ELR (cell line): ENCODE results near the gene ACAP1.
"Not testable (repeated sequence)": the region's sequence is repeated elsewhere in the genome, so short reads cannot be mapped to it uniquely, and the experiment has no call there.

ENCODE experiments used
- DNase-seq: peaks from one replicate; pipeline ENCODE4 v3.0.0-alpha.2; 2015; ENCODE audit warnings: low read depth

Gene ACAP1

DNA sequence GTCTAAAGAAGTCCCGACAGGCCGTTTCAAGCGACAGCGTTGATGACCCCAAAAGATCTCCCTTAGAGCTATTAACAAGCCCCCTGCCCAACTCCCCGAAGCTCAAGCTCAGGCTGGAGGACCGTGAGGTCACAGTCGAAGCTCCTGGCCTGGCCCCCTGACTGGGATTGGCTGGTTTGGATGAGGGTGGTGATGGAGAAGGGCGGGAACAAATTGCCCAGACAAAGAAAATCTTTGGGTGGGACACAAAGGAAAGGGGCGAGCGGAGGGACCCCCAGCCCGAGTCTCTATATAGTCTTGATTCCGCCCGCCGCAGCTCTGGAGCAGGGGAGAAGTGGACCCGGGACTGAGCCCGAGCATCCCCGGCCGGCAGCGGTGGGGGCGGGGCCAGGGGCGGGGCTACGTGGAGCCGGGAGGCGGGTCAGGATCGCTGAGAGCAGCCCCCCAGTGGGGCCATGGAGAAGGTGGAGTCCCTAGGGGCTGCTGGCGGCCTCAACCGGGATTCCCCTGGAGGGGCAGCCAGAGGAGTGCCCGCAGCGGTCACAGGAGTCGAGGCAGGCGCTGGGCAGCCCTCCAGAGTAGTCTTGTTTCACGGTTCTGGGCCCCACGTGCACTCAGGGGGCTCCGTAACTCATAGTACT, 6.2 kb upstream of the ACAP1 start:
- peak; percentile 87 for DNase-seq

DNA sequence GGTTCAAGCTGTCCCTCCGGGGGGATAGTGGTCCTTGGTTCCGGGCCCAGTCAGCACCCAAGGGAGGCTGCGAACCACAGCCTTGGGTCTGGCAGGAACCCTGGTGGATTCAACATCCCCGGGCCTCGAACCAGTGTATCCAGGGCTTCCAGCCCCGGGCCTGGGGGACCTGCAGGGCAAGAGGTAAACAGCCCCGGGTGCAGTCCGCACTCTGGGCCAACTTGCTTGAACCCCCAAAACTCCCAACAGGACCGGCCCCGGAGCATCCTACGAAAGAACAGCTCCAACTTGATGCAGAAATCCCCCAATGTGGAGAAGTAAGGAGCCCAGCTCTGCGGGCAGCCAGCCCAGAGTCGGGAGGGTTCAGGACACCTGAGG, 5.7 kb upstream of the ACAP1 start:
- no peak for DNase-seq

DNA sequence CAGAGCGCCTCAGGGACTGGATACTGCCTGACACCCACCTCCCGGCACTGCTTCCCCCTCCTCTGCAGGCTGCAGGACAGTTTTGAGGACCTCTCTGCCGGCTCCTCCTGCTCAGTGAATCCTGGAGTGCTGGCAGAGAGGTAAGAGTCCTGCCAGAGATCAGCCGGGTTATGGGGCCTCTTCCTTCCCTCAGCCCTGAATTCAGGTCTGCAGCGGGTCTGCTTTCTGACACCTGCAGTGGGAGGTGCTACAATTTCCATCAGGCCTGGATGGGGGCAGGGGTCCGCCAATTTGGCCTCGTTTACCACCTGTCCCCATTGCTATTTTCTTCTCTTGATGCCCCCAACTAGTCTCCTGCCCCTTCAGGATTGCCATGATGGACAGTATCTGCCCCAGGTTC, 4.2 kb upstream of the ACAP1 start:
- no peak for DNase-seq

DNA sequence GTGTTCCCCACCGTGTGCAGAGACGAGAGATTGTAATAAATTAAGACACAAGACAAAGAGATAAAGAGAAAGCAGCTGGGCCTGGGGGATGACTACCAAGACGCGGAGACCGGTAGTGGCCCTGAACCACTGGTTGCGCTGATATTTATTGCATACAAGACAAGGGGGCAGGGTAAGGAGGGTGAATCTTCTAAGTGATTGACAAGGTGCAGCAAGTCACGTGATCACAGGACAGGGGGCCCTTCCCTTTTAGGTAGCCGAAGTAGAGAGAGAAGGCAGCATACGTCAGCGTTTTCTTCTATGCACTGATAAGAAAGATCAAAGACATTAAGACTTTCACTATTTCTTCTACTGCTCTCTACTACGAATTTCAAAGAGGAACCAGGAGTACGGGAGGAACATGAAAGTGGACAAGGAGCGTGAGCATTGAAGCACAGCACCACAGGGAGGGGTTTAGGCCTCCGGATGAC, 3.7 kb upstream of the ACAP1 start:
- not testable (repeated sequence) for DNase-seq

GRCh38 chr17:7334938-7335538, 1.3 kb upstream of the ACAP1 start:
- no peak for DNase-seq

- DNase-seq: not testable (repeated sequence)
Observed at GRCh38 chr17:7335765-7336164, 564 bp upstream of the ACAP1 start.

- DNase-seq: not testable (repeated sequence)
Observed at GRCh38 chr17:7337600-7337999, 1.3 kb downstream of the ACAP1 start.

- DNase-seq: peak; percentile 34
Observed at GRCh38 chr17:7340179-7340578, 3.9 kb downstream of the ACAP1 start.

DNA sequence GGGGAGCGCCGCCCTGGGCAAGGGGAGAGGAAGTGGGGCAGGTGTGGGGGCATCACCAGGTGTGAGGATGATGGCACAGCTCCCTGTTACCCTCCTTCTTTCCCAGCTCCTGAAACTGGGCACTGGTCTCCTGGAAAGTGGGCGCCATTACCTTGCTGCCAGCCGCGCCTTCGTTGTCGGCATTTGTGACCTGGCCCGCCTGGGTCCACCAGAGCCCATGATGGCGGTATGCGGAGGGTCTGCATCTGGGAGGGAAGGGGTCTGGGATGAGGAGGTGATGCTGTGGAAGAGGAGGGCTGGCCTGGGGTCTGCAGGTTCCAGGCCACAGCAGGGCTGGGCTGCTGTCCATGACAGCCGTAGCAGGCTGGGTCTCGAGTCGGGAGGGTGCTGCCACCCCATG, 5.5 kb downstream of the ACAP1 start:
- no peak for DNase-seq

- DNase-seq: no peak
Observed at GRCh38 chr17:7343250-7343649, 6.9 kb downstream of the ACAP1 start.

GRCh38 chr17:7346761-7347614, 10.7 kb downstream of the ACAP1 start:
- DNase-seq: no peak

- no peak for DNase-seq
Observed at GRCh38 chr17:7347630-7348477, 11.5 kb downstream of the ACAP1 start.

DNA sequence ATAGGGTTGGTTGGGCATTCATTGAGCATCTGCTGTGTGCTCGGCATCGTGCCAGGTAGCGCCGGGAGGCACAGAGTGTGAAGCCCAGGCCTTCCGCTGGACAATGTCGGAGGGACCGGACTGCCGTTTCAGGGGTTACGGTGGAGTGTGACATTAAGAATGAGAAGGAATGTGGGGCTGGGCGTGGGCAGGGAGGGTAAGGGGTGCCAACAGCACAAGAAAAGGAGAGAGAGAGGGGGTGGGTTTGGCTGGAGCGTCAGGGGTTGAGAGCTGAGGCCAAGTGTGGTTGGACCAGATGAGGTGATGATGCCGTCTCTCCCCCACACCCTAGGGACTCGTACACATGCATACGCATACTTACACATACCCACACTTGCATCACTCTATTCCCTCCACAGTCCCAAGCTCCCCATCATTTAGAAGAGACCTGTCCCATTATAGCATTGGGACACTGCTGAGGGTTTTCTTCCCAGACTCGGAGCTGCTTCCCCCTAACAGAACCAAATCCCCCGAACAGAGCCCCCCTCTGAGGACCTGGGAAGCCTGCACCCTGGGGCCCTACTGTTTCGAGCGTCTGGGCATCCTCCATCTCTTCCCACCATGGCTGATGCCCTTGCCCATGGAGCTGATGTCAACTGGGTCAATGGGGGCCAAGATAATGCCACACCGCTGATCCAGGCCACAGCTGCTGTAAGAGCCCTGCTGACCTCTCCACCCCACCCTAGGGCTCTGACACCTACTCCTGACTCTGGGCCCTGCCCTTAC, 12.3 kb downstream of the ACAP1 start:
- no peak for DNase-seq

DNA sequence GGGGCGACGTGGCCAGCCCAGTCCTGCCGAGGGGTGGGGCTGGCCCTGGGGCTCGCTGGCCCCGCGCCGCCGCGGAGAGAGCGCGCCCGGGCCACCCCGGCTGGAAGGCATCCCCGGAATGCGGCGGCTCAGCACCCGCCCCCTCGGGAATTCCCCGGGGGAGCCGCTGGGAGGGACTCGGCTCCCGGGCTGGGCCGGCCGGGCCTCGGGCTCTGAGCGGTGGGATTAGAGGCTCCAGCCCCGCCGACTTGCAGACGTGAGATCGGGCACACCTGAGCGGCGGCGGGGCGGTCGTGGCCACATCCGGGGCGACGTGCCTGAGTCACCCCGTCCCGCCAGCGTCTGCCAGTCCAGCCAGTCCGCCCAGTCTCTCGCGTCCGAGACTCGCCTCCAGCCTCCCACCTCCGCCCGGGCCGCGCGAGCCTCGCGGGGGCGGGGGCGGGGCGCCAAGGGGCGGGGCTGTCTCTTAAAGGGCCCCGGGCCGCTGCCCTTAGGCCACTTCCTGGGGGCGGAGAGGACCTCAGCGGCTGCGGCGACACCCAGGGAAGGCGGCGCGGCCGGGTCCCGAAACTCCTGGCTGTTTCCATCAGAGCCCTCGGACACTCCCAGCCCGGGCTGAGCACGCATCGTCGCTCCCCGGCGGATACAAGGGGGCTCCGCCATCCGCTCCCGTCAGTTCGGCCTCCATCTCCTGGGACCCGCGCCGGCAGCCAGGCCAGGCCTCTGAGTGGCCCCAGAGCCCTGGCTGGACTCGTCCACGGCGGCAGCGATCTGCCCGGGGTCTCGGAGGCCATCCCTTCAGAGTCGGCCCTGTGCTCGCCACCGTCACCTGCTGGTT, 15.6 kb downstream of the ACAP1 start, which contains the start of gene KCTD11:
TSS of gene KCTD11 (plus strand) at position 498 of the 838 bp plus-strand sequence.
- DNase-seq: peak; percentile 94

- DNase-seq: no peak
Observed at GRCh38 chr17:7352503-7352889, 16.2 kb downstream of the ACAP1 start.

DNA sequence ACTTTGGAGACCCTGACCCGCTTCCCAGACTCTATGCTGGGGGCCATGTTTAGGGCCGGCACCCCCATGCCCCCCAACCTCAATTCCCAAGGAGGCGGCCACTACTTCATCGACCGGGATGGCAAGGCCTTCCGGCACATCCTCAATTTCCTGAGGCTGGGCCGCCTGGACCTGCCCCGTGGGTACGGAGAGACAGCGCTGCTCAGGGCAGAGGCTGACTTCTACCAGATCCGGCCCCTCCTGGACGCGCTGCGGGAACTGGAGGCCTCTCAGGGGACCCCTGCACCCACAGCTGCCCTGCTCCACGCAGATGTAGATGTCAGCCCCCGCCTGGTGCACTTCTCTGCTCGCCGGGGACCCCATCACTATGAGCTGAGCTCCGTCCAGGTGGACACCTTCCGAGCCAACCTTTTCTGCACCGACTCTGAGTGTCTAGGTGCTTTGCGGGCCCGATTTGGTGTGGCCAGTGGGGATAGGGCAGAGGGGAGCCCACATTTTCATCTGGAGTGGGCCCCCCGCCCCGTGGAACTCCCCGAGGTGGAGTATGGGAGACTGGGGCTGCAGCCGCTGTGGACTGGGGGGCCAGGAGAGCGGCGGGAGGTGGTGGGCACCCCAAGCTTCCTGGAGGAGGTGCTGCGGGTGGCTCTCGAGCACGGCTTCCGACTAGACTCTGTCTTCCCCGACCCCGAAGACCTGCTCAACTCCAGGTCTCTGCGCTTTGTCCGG, 16.7 kb downstream of the ACAP1 start:
- DNase-seq: no peak

DNA sequence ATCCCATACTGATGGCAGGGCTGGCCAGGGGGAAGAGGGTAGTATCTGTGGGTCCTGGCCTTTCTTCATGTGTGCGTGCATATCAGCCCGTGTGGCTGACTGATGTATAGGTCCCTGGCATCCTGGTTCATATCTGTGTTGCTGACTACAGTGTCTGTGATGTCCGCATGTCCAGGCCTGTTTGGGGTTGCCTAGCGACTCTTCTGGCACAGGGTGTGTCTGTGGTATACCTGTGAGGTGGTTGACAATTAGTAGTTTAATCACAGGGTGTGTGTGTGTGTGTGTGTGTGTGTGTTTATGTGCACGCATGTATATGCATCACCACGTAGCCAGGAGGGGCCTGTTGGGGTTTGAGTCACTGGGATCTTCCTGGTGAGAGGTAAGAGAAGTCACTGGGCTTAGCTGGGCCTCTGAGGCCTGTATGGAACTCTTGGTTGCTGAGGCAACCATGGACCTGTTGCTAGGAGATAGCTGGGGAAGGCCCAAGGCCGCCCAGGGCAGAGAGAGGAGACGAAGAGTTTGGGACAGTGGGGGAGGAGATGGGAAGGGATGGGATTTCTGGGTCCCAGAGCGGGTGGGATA, 18.0 kb downstream of the ACAP1 start:
- DNase-seq: peak; percentile 70

GRCh38 chr17:7355053-7355452, 18.7 kb downstream of the ACAP1 start, which contains the start of gene TMEM95:
TSS of gene TMEM95 (plus strand) at chr17:7355156. CDS start at chr17:7355205, 49 bp downstream.
- no peak for DNase-seq

DNA sequence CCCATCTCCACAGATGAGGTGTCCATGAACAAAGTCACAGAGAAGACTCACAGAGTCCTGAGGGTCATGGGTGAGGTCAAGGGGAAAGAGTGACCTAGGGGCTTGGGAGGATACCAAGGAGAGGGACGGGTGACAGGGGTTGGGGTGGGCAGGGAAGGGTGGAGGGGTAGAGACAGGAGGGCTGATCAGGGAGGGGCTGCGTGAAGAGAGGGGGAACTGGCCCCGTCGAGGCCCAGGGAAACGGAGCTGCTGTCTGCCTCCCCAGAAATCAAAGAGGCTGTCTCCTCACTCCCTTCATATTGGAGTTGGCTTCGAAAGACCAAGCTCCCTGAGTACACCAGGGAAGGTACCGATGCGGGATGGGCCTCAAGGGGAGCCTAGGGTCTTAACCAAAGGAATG, 19.2 kb downstream of the ACAP1 start:
- no peak for DNase-seq
